ENCODE results near the gene ZMYND8.
"Not testable (repeated sequence)": the region's sequence is repeated elsewhere in the genome, so short reads cannot be mapped to it uniquely, and the experiment has no call there.

Gene ZMYND8

GRCh38 chr20:47204008-47204849, 152.3 kb downstream of the ZMYND8 start:
- no peak for DNase-seq (ENCODE audit: low spot score)

- no peak for DNase-seq (ENCODE audit: low spot score)
Observed at GRCh38 chr20:47202733-47203667, 153.5 kb downstream of the ZMYND8 start.

- DNase-seq (ENCODE audit: low spot score), result no peak
Observed at GRCh38 chr20:47201074-47201730, 155.3 kb downstream of the ZMYND8 start.

GRCh38 chr20:47198996-47199552, 157.4 kb downstream of the ZMYND8 start:
- DNase-seq (ENCODE audit: low spot score), result no peak

GRCh38 chr20:47198254-47198671, 158.2 kb downstream of the ZMYND8 start:
- no peak for DNase-seq (ENCODE audit: low spot score)

- peak; percentile 67 for DNase-seq (ENCODE audit: low spot score)
Observed at GRCh38 chr20:47196091-47197081, 160.1 kb downstream of the ZMYND8 start.

- DNase-seq (ENCODE audit: low spot score), result no peak
Observed at GRCh38 chr20:47195573-47195972, 160.9 kb downstream of the ZMYND8 start.

- DNase-seq (ENCODE audit: low spot score), result no peak
Observed at GRCh38 chr20:47191956-47192355, 164.5 kb downstream of the ZMYND8 start.

- DNase-seq (ENCODE audit: low spot score), result no peak
Observed at GRCh38 chr20:47191074-47191673, 165.3 kb downstream of the ZMYND8 start.

- DNase-seq (ENCODE audit: low spot score), result no peak
Observed at GRCh38 chr20:47189060-47189459, 167.4 kb downstream of the ZMYND8 start.

- no peak for DNase-seq (ENCODE audit: low spot score)
Observed at GRCh38 chr20:47188540-47188939, 168.0 kb downstream of the ZMYND8 start.

- no peak for DNase-seq (ENCODE audit: low spot score)
Observed at GRCh38 chr20:47187450-47188195, 168.9 kb downstream of the ZMYND8 start.

GRCh38 chr20:47183367-47183766, 173.1 kb downstream of the ZMYND8 start:
- DNase-seq (ENCODE audit: low spot score), result no peak

GRCh38 chr20:47181056-47181862, 175.2 kb downstream of the ZMYND8 start:
- no peak for DNase-seq (ENCODE audit: low spot score)

- no peak for DNase-seq (ENCODE audit: low spot score)
Observed at GRCh38 chr20:47179267-47179666, 177.2 kb downstream of the ZMYND8 start.

- DNase-seq (ENCODE audit: low spot score), result no peak
Observed at GRCh38 chr20:47178851-47179250, 177.6 kb downstream of the ZMYND8 start.

GRCh38 chr20:47178277-47178676, 178.2 kb downstream of the ZMYND8 start:
- no peak for DNase-seq (ENCODE audit: low spot score)

GRCh38 chr20:47176217-47176616, 180.3 kb downstream of the ZMYND8 start:
- not testable (repeated sequence) for DNase-seq (ENCODE audit: low spot score)

- DNase-seq (ENCODE audit: low spot score), result no peak
Observed at GRCh38 chr20:47175493-47175892, 181.0 kb downstream of the ZMYND8 start.
